ENCODE results near the gene COG2.
"Not testable (repeated sequence)": the region's sequence is repeated elsewhere in the genome, so short reads cannot be mapped to it uniquely, and the experiment has no call there.

Gene COG2

DNA sequence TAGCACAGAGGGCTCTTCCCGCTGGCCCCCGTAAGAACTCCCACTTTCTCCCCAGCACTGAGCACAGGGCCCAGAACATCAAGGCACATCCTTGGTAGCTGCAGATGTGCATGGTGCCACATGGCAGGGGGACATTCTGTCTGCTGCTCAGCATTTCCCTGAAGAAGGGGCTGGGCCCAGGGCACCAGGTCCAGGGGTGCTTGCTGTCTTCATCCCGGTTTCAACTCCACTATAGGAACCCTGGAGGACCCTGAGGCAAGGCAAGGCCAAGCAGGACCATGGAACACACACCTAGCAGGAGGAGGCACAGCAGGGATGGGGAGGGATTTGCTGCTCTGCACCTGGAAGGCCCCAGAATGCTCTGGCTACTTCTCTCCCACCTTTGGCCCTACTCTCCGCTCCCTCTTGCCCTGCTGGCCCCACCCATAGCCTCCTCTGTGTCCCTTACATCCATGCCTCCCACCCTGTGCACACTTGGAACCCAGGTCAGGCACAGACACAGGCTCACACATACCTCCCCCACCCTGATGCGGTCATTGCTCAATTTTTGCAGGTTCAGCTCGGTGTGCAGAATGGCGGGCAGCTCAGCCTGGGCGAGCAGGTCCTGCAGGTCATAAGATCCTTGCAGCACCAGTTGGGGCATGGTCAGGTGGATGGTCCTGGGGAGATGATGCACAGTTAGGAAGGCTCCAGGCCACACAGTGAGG, 61.6 kb downstream of the COG2 start:
- DNase-seq = no peak

DNA sequence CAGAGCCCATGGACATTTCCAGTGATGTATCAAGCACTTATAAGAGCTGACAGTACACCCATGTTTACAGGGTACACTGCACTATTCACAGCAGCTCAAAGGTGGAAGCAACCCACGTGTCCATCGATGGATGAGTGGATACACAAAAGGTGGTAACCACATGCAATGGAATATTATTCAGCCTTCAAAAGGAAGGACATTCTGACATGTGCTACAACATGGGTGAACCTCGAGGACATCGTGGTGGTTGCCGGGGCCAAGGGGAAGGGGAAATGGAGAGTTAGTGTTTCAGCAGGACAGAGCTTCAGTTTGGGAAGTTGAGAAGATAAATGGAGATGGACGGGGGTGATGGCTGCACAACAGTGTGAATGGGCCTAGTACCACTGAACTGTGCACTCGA, 62.5 kb downstream of the COG2 start:
- no peak for DNase-seq

DNA sequence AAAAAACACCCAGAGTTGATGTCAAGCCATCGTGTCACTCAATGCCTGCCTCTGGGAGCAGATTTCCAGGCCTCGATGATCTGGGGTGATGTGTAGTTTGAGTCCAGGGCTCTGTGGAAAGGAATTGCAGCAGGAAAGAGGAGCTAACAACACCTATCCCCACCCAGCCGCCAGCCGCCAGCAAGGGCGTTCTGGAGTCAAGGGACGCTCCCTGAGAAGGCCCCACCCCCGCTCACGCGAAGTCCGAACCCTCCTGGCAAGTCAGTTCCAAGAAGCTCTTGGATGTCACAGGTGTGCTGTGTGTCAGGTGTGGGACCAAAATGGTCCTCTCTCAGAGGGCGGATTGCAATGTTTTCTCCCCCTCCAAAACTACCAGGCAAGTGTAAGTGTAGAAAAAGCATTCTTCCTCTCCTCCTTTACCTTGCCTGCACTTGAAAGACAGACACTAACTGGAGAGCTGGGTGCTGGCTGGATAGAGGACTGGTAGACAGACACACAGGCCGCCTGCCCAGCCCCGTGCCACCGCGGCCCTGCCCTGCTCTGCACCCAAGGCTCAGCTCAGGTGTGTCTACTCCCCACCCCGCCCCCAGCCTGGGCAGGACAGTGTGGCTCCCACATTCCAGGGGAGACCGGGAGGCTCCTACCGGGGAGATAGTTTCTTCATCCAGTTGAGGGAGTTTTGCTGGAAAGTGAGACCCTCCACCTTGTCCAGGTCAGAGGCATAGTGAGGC, 63.2 kb downstream of the COG2 start:
- no peak for DNase-seq

DNA sequence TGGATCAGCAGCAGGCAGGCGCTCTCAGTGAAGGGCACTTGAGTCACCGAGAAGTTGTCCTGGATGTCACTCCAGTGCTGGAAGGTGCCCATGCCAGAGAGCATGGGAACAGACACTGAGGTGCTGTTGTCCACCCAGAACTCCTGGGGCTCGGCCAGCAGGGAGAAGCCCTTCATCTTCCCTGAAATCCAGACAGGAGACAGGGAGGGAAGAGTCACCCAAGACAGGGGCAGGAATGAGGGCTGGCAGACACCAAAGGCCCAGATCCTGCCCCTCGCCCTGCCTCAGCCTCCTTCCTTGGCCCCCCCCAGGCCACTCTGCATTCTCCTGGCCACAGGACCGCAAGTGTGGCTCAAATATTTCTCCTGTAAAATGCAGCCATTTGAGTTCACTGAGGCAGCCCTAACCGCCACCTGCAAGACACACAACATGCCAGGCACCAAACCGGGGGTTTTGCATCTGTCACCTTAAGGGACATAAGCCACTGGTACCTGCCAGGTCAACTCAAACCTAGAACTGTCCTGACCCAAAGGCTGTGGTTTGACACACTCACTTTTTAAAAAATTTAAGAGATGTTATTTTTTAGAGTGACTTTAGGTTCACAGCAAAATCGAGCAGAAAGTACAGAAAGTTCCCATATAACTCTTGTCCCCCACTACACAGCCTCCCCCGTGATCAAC, 63.9 kb downstream of the COG2 start:
- no peak for DNase-seq

DNA sequence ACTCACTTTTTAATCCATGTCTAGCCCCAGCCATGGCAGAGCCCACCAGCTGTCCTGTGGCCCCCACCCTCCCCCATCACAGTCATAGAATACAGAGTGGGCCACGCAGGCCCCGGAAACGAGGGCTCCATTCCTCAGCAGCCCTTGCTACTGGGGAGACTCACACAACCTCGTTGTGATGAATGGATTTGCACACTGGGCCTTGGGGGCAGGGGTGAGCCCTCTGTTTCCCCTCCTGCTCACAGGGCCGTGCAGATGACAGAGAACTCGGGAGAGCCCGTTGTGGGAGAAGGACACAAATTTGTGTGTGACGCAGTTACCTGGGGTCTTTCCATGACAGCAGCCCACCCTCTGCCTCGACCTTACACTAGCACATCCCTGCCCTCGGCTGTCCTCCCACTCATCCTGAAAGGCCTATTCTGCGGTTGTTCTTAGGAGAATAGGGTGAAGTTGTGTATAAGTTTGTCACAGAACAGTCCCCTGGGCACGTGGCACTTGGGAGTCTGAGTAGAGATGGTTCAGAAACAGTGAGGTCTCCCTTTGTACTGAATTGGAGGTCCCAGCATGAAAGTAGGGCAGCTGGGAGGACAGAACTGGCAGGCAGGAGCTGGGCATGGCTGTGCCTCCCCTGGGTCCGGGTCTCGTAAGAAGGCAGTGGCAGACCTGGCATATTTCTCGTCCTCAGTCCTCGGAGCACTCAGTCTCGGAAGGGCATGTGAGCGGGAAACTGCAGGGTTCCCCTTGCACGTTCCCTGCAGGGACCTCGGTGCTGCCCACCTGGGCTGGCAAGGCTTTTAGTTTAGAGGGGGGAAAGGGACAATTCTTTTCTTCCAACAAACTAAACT, 64.8 kb downstream of the COG2 start:
- no peak for DNase-seq

DNA sequence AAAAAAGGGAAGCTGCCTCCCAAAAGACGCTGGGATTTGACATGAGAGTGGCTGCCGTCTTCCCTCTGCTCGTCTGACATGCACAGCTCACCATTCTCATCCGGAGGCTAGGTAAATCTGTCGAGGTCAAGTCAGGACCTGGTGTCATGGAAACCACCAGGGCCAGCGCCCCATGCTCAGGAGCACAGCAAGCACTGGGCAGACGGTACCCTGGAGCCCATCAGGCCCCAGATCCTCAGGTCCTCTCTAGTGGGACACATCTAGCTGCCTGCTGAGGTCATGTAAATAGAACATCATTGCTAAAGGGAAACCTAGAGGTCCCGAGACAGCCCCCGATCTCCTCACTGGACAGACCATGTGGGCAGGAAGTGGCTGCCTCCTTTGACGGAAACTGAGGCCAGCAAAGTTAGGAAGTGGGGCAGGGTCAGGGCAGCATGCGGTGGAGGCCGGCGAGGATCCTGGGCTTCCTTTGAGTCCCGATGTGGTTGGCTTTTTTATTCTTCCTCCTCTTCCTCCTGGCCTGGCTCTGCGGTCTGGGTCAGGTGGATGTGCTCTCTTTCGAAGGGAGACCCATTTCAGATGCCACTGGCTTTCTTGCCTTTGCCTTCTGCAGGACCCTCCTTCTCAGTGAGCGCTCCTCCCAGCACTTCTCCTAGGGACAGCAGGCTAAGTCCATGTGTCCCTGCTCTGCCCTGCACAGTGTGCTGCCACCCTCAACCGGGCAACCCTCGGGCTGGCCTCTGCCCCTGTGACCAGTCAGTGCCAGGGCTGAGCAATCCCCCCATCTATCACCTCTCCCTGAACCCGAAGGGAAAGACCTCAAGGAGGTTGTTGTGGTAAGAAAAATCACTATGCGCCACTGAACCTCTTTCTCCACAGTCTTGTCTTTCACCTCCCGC, 65.7 kb downstream of the COG2 start:
- no peak for DNase-seq

DNA sequence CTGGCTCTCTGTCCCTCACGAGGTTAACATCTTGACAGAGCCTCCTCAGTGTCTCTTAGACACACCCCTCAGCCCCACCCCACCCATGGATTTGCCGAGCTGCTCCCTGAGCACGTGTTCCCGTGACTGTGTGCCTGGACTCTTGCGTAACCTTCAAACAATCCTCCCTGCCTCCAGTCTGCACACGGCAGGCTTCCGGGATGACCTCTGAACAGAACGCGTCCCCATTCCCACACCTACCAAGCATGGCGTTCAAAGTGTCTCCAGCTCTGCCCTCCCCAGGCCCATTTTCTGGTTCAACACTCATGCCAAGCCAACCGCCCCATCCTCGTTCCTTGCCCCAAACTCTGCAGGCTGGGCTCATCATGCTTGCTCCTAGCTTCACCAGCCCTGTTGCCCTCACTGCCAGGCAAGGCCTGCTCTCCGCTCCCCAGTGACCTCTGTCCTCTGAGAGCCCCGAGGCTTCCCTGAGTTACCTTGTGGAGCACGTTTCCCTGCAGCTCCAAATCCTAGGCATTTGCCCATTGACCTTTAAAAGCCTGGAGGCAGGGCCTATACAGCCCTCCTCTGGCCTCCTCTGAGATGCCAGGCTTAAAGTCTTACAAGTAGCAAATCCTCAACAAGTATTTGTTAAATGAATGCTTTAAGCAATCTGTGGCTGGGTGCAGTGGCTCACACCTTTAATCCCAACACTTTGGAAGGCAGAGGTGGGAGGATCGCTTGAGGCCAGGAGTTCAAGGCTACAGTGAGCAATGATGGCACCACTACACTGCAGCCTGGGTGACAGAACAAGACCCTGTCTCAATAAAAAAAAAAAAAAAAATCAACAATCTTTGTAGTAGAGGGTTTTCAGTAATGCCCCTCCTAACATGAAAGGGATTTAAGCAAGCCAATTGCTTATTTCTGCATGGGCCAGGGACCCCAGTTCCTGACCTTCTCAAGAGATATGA, 66.6 kb downstream of the COG2 start:
- DNase-seq = no peak

DNA sequence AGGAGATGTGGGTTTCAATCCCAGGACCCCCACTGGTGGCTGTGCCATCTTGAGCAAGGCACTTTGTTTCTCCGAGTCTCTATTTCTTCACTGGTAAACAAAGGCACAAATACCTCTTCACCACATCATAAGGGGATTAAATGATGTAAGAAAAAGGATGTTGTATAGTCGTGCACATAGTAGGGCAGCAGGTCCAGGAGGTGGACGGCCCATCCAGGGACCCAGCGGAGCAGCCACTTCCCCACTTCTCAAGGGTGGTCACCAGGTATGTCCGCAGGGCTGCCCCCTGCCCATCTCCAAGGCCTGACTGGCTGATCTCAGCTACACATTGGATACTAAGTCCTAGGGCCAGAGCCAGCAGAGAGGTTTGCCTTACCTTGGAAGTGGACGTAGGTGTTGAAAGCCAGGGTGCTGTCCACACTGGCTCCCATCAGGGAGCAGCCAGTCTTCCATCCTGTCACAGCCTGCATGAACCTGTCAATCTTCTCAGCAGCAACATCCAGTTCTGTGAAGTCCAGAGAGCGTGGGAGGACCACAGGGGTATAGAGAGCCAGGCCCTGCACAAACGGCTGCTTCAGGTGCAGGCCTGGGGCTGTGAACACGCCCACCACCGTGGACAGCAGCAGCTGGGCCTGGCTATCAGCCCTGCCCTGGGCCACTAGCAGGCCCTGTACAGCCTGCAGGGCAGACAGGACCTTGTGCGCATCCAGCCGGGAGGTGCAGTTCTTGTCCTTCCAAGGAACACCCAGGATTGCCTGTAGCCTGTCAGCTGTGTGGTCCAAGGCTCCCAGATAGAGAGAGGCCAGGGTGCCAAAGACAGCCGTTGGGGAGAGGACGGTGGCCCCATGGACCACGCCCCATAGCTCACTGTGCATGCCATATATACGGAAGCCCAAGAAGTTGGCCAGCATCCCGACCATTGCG, 67.6 kb downstream of the COG2 start:
- DNase-seq = no peak

DNA sequence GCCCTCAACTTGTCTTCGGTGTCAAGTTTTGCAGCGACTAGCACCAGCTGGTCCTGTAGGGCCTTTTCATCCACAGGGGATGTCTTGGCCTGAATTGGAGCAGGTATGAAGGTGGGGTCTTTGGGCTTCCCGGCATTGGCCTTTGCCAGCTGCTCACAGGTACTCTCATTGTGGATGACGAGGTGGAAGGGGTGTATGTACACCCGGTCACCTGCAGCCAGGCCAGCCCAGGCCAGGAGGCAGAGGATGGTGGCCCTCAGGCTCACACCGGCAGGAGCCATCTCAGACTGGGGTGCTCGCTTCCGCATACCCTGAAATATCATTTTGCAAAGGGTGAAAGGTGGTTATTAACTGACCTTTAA, 68.2 kb downstream of the COG2 start:
- no peak for DNase-seq

DNA sequence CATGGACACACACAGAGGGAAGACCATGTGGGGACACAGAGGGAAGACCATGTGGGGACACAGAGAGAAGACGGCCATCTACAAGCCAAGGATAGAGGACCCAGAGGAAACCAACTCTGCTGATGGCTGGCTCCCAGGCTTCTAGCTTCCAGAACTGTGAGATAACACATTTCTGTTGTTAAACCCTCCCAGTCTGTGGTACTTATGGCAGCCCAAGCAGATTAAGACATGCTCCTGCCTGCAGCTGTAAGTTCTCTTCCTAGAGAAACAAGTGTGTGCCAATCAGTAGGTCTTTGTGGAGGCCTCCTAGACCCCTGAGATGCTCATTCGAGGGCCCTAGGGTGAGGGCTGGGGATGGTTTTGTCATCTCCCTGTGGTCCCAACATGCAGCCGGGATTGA, 69.0 kb downstream of the COG2 start:
- DNase-seq = no peak

DNA sequence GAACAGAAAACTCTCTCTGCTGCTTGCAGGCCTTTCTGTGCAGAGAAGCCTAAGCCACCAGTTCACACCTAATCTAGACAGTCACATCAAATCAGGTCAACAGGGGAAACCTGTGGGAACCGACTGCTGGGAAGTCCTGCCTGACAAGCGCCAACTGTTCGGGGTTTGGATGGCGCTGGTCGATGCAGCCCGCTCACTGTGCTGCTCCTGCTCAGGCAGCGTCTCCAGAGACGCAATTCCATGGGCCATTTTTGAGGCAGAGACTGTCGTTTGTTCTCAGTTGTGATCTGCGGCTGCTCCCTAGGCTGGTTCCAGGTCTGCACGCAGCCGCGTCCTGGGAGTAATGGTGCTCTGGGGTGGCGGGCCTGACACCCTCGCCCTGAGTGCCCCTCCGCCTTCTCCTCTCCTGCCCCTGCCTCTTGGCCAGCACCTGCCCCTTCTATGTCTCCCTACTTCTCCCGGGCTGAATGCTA, 70.2 kb downstream of the COG2 start:
- no peak for DNase-seq

DNA sequence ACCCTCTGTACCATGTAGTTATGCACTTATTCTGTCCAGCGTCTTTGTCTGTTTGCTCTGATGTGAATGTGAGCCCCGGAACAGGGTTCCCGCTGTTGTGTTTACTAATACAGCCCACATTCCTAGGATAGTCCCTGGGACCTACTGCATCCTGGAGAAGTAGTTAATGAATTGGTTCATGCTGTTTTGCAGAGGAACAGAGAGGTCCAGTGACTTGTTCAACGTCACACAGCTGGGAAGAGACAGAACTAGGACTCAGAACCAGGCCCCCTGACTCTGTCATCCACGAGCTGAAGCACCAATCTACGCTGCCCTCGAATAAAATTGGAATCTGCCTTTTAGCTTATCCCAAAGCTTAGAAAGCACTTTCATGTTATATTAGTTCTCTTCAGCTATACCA, 70.9 kb downstream of the COG2 start:
- no peak for DNase-seq

DNA sequence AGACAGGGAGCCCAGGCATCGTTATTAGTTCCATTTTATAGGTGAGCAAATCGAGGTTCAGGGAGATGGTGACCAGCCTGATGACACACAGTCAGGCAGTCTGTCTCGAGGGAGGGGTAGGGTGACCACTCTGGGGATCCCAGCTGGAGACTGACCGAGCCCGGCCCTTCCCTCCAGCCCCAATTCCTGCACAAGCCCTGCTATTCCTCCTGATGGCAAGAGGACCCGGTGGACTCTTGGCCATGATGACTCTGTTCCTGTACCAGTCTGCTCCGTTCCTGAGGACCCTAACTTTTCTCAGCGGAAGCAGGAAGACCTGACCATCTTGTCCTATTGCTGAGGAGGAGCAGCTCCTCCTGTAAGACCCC, 71.2 kb downstream of the COG2 start:
- no peak for DNase-seq

DNA sequence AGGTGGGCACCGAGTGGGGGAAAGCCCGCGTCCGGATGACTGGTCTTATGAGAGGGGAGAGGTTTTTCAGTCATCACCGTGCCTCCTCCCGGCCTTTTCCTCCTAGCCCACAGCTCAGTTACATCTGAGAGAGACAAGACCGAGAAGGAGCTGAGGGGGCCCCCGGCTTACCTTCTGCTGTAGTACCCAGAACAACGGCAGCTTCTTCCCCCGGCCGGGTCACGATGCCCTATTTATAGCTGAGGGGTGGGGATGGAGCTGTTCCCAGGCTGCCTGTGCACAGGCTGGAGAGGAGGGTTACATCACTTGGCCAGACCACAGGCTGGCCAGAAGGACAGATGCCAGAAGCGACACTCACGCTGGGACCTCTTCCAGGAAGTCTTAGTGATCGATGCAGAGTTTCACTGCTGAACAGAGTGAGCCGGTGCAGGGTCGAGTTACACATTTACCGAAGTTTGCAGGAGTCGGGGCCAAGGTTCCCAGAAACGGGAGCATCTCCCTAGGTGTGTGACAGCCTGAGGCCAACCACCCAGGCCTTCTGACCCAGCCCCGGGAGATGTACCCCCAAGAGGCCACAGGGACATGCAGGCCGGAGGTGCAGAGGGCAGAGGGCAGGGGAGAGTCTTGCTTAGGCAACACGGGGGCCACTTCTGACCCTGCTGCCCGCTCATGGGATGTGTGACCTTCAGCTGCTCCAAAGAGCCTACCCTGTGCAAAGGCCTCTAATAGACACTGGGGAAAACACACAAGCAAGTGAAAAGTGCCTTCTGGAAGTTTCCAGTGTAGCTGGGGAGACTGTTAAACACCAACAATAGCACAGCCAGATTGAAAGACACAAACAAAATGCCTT, 71.9 kb downstream of the COG2 start, which contains the start of gene AGT:
Gene AGT, minus strand, starts transcription at position 208 of the 850 bp plus-strand sequence. CDS start 3,299 bp downstream, outside the sequence.
- DNase-seq = no peak

DNA sequence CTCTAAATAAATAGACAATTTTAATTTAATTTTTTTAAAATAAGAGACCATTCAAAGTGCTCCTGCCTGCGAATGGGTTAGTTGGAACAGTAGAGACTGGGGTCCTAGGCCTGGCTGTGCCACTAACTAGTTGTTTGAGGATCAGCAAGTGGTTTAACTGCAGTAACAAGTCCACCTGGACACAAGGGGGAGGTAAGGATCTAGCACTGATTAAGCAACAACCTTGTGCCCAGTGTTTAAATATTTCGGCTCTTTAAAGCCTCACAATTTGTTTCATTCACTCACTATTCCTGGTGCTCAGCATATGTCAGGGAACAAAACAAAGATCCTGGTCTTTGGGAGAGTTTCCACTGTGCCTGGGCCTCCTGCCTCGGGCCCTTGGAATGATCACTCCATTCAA, 73.2 kb downstream of the COG2 start:
- no peak for DNase-seq

DNA sequence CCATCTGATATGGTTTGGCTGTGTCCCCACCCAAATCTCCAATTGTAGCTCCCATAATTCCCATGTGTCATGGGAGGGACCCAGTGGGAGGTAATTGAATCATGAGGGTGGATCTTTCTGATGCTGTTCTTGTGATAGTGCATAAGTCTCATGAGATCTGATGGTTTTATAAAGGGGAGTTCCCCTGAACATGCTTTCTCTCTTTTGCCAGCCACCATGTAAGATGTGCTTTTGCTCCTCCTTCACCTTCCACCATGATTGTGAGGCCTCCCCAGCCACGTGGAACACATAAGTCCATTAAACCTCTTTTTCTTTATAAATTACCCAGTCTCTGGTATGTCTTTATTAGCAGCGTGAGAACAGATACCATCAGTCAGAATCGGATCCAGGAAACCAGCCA, 74.2 kb downstream of the COG2 start:
- DNase-seq = not testable (repeated sequence)

DNA sequence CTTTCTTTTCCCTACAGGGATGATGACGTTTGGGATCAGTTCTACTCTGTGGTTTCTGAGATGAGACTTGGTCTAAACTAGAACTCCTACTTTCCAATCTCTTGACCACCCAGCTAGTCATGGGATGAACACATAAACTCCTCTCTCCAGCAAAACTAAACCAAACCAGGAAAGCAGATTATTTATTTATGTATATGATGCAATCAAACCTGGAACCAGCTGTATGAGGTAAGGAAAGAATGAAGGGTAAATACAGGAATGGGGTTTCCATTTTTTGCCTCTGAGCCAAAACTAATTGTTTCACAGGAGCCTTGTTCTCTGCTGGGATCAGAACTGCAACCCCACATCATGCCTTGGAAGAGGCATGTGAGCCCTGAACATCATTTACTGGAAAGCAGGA, 75.0 kb downstream of the COG2 start:
- DNase-seq = no peak

DNA sequence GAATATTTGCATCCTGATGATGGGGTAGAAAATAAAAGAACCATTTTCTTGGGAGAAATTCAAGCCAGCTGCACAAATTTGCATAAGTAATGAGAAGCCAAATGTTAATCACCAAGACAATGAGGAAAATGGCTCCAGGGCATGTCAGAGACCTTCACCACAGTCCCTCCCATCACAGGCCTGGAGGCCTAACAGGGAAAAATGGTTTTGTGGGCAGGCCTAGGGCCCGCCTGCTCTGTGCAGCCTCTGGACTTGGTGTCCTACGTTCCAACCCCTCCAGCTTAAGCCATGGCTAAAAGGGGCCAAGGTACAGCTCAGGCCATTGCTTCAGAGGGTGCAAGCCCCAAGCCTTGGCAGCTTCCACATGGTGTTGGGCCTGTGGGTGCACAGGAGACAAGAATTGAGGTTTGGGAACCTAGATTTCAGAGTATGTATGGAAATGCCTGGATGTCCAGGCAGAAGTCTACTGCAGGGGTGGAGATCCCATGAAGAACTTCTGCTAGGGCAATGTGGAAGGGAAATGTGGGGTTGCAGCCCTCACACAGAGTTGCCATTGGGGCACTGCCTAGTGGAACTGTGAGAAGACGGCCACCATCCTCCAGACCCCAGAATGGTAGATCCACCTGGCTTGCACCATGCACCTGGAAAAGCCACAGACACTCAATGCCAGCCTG, 79.7 kb downstream of the COG2 start:
- DNase-seq = not testable (repeated sequence)

Data from activated CD4-positive, alpha-beta T cell treated with anti-CD3 and anti-CD28 coated beads, Interleukin-2, Interleukin-6, amounts not matched to agents 100 ng/mL and 50 ng/mL, durations not matched to agents 16 hours and 8 hours (primary cell).